Subcutaneous preadipocyte (primary cell): ENCODE measurements around the gene CREB3L2. TPM values are rescaled to one million over a fixed set of nuclear protein-coding genes. Genes with fewer than 3 reads are reported as not detected.

Experiments
- total RNA-seq: library from RNA; depleted of rRNA; stranded (reverse); fragments of >200 nt; gene quantifications from 2 replicates; pipeline ENCODE4 v1.2.3, GENCODE V29; 2012

The CREB3L2 gene
- total RNA-seq = 23.1 and 31.1 TPM in 2 replicates

DNA sequence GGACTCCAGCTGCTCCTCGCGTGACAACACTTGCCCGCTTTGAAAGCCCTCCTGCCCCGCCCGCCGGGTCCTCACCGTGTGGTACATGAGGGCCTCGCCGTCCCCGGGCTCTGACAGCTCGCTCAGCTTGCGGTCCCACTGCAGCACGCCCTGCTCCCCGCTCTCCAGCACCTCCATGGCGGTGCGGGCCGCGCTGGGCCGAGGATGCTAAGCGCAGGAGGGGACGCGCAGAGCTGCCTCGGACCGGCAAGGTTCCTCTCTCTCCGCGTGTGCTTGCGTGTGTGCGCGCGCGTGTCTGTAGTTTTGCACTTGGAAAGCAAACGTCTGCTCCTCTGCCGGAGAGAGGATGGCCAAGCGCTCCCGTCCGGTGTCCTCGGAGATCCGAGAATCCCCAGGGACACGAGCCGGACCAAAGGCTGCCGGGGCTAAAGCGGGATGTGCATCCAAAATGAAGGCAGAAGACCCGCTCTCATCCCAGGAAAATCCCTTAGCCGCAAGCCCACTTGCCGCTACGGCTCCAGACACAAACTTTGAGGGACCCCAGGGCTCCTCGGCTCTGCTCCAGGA, at the start of gene CREB3L2:
Gene CREB3L2 (minus strand): TSS at position 558 of the 567 bp plus-strand sequence. CDS start 381 bp downstream, at position 177.

GRCh38 chr7:137846827-137847567, 154.9 kb downstream of the CREB3L2 start, which contains the start of gene DGKI:
TSS of gene DGKI (minus strand) at chr7:137846974.

Other genes starting within 250 kb of the CREB3L2 start
- 3.5 and 5.9 TPM in 2 replicates for gene DGKI, start 155.1 kb downstream of the CREB3L2 start, total RNA-seq
- not detected in 2 replicates for gene AKR1D1, start 74.4 kb upstream of the CREB3L2 start, total RNA-seq